HEK293 (cell line): ENCODE measurements around the gene OPA3.

ENCODE experiments used
- CTCF ChIA-PET: fragments of 350-600 bp; formaldehyde crosslinking; extraction: SDS; loops from one replicate; lab custom pipeline; 2021; ENCODE audit warnings: antibody characterized with exemption; lab: Yijun Ruan, JAX
- POLR2A ChIA-PET: fragments of 300-600 bp; formaldehyde crosslinking; extraction: SDS; loops from one replicate; lab custom pipeline; 2020; ENCODE audit warnings: antibody characterized with exemption, inconsistent platforms; lab: Yijun Ruan, JAX
- H3K27ac ChIP-seq: fragments of 200-500 bp; sonication (Bioruptor generic); 2 replicates; pipeline ENCODE4 v1.5.1; 2014; ENCODE audit warnings: low read depth, low read length, control low read depth, inconsistent platforms; ENCODE audit errors: extremely low read depth
- H3K36me3 ChIP-seq, 2 experiments: fragments of 200-500 bp in 1 of 2; sonication (Bioruptor generic) in 1 of 2; 1 replicate in 1 of 2; 2 replicates in 1 of 2; pipeline ENCODE4 v1.5.1; 2014 to 2017; ENCODE audit warnings: inconsistent platforms in 2 of 2, low read length in 2 of 2; ENCODE audit not compliant: control insufficient read depth in 2 of 2, insufficient read depth in 1 of 2
- H3K4me1 ChIP-seq: fragments of 200-500 bp; sonication (Bioruptor generic); 2 replicates; pipeline ENCODE4 v1.5.1; 2014; ENCODE audit warnings: mild to moderate bottlenecking, low read length, inconsistent platforms; ENCODE audit not compliant: control insufficient read depth, insufficient read depth
- H3K4me3 ChIP-seq: 2 replicates; pipeline ENCODE4 v1.5.1; 2011; ENCODE audit warnings: low read depth, mild to moderate bottlenecking, control low read depth, low read length, moderate library complexity
- H3K9me3 ChIP-seq: fragments of 200-500 bp; sonication (Bioruptor generic); 2 replicates; pipeline ENCODE4 v1.5.1; 2014; ENCODE audit warnings: low read depth, low read length, inconsistent platforms; ENCODE audit not compliant: control insufficient read depth, insufficient read depth
- BCL11B ChIP-seq: fragments of 450-650 bp; formaldehyde crosslinking; IDR thresholded peaks from 2 replicates; pipeline ENCODE4 v1.5.1; 2016; ENCODE audit warnings: low read depth, missing biosample characterization, missing genetic modification characterization
- ELK4 ChIP-seq: IDR thresholded peaks from 2 replicates; pipeline ENCODE4 v1.6.1; 2011; ENCODE audit warnings: mild to moderate bottlenecking, low read depth, low read length, borderline replicate concordance
- MYNN ChIP-seq: fragments of 450-650 bp; formaldehyde crosslinking; IDR thresholded peaks from 2 replicates; pipeline ENCODE4 v1.5.1; 2016; ENCODE audit warnings: missing biosample characterization, missing genetic modification characterization, borderline replicate concordance
- REST ChIP-seq: fragments of 450-650 bp; formaldehyde crosslinking; IDR thresholded peaks from 2 replicates; pipeline ENCODE4 v1.5.1; 2016; ENCODE audit warnings: missing biosample characterization, missing genetic modification characterization
- SALL2 ChIP-seq: fragments of 450-650 bp; formaldehyde crosslinking; IDR thresholded peaks from 2 replicates; pipeline ENCODE4 v1.5.0; 2017; ENCODE audit warnings: missing biosample characterization, mild to moderate bottlenecking, missing genetic modification characterization, borderline replicate concordance
- SP3 ChIP-seq: fragments of 450-650 bp; formaldehyde crosslinking; IDR thresholded peaks from 2 replicates; pipeline ENCODE4 v1.5.1; 2016; ENCODE audit warnings: missing biosample characterization, missing genetic modification characterization
- YY2 ChIP-seq: fragments of 450-650 bp; formaldehyde crosslinking; IDR thresholded peaks from 2 replicates; pipeline ENCODE4 v1.5.1; 2016; ENCODE audit warnings: missing biosample characterization, missing genetic modification characterization
- ZBTB10 ChIP-seq: fragments of 450-650 bp; formaldehyde crosslinking; IDR thresholded peaks from 2 replicates; pipeline ENCODE4 v1.5.1; 2016; ENCODE audit warnings: missing biosample characterization, missing genetic modification characterization
- ZFHX2 ChIP-seq: fragments of 450-650 bp; formaldehyde crosslinking; conservative IDR thresholded peaks from 2 replicates; pipeline ENCODE4 v1.5.1; 2016; ENCODE audit warnings: missing biosample characterization, missing genetic modification characterization
- ZFP41 ChIP-seq: fragments of 450-650 bp; formaldehyde crosslinking; IDR thresholded peaks from 2 replicates; pipeline ENCODE4 v1.5.1; 2016; ENCODE audit warnings: missing biosample characterization, missing genetic modification characterization, borderline replicate concordance
- ZIC2 ChIP-seq: fragments of 450-650 bp; formaldehyde crosslinking; IDR thresholded peaks from 2 replicates; pipeline ENCODE4 v1.5.1; 2016; ENCODE audit warnings: missing biosample characterization, missing genetic modification characterization
- ZNF133 ChIP-seq: fragments of 450-650 bp; formaldehyde crosslinking; IDR thresholded peaks from 2 replicates; pipeline ENCODE4 v1.5.1; 2016; ENCODE audit warnings: missing biosample characterization, missing genetic modification characterization
- ZNF2 ChIP-seq: fragments of 450-650 bp; formaldehyde crosslinking; IDR thresholded peaks from 2 replicates; pipeline ENCODE4 v1.5.1; 2016; ENCODE audit warnings: missing biosample characterization, missing genetic modification characterization
- ZNF202 ChIP-seq: fragments of 450-650 bp; formaldehyde crosslinking; IDR thresholded peaks from 2 replicates; pipeline ENCODE4 v1.5.1; 2016; ENCODE audit warnings: missing biosample characterization, missing genetic modification characterization, borderline replicate concordance
- ZNF302 ChIP-seq: fragments of 450-650 bp; formaldehyde crosslinking; IDR thresholded peaks from 2 replicates; pipeline ENCODE4 v1.5.1; 2016; ENCODE audit warnings: missing biosample characterization, missing genetic modification characterization, low read depth
- ZNF398 ChIP-seq: fragments of 450-650 bp; formaldehyde crosslinking; IDR thresholded peaks from 2 replicates; pipeline ENCODE4 v1.5.1; 2017; ENCODE audit warnings: missing biosample characterization, missing genetic modification characterization
- ZNF416 ChIP-seq: fragments of 450-650 bp; formaldehyde crosslinking; IDR thresholded peaks from 2 replicates; pipeline ENCODE4 v1.5.1; 2016; ENCODE audit warnings: missing biosample characterization, missing genetic modification characterization
- ZNF529 ChIP-seq: fragments of 450-650 bp; formaldehyde crosslinking; IDR thresholded peaks from 2 replicates; pipeline ENCODE4 v1.5.1; 2017; ENCODE audit warnings: missing genetic modification characterization, missing biosample characterization; ENCODE audit not compliant: insufficient replicate concordance
- ZNF610 ChIP-seq: fragments of 450-650 bp; formaldehyde crosslinking; IDR thresholded peaks from 2 replicates; pipeline ENCODE4 v1.5.1; 2016; ENCODE audit warnings: missing biosample characterization, missing genetic modification characterization, borderline replicate concordance
- ZNF701 ChIP-seq: fragments of 450-650 bp; formaldehyde crosslinking; IDR thresholded peaks from 2 replicates; pipeline ENCODE4 v1.5.1; 2016; ENCODE audit warnings: missing biosample characterization, missing genetic modification characterization
- ZNF837 ChIP-seq: fragments of 450-650 bp; formaldehyde crosslinking; IDR thresholded peaks from 2 replicates; pipeline ENCODE4 v1.5.1; 2016; ENCODE audit warnings: missing biosample characterization, missing genetic modification characterization
- ZSCAN23 ChIP-seq: fragments of 450-650 bp; formaldehyde crosslinking; IDR thresholded peaks from 2 replicates; pipeline ENCODE4 v1.5.1; 2016; ENCODE audit warnings: missing biosample characterization, missing genetic modification characterization

The OPA3 gene

GRCh38 chr19:45578861-45579260 lies 5.7 kb downstream of the OPA3 start:
- POLR2A ChIA-PET, result no interaction called here

GRCh38 chr19:45577111-45577905 lies 7.3 kb downstream of the OPA3 start:
- Histone ChIP-seq H3K36me3 (peaks cover 0 to 6% of the 10 kb centered on the region in 2 experiments; a peak in 1 of 3 replicates), H3K27ac (no peak overlapping the region), H3K4me3 (no peak overlapping the region)
- CTCF ChIA-PET, result interaction anchor here (0.5 to 1.4 kb wide), 3 partner anchors 19 to 68 kb away, joined by 3 to 7 read pairs (median 4); no protein-coding TSS in a partner anchor
- POLR2A ChIA-PET, result interaction anchor here (0.8 kb wide), 1 partner anchor 53 kb away, joined by 3 read pairs; no protein-coding TSS in a partner anchor
- TF ChIP-seq ZNF302 (tag by site-specific recombination) (no peak), ZBTB10 (tag by site-specific recombination) (no peak), ZNF529 (tag by site-specific recombination) (no peak), ZNF610 (no peak), MYNN (tag by site-specific recombination) (no peak), YY2 (tag by site-specific recombination) (no peak), ZNF701 (tag by site-specific recombination) (no peak), ZFP41 (tag by site-specific recombination) (no peak), SALL2 (tag by site-specific recombination) (no peak), ELK4 (no peak), ZNF398 (tag by site-specific recombination) (no peak), ZNF202 (no peak), ZFHX2 (no peak), ZNF416 (tag by site-specific recombination) (no peak), ZNF2 (tag by site-specific recombination) (no peak), BCL11B (tag by site-specific recombination) (no peak)
- TF ChIP-seq, all 188 proteins: peak for 0
- Histone ChIP-seq H3K4me1 (peaks cover 4% of the 10 kb centered on the region), H3K9me3 (no peaks in the 10 kb centered on the region)

More at GRCh38 chr19:45578861-45579260, 5.7 kb downstream of the OPA3 start:
- Histone ChIP-seq H3K36me3 (peaks cover 0 to 7% of the 10 kb centered on the region in 2 experiments; a peak in 1 of 3 replicates), H3K9me3 (no peaks in the 10 kb centered on the region), H3K27ac (no peak overlapping the region), H3K4me1 (peaks cover 4% of the 10 kb centered on the region), H3K4me3 (no peak overlapping the region)
- TF ChIP-seq ZIC2 (tag by site-specific recombination) (no peak), ZNF416 (tag by site-specific recombination) (no peak), REST (tag by site-specific recombination) (no peak), SP3 (tag by site-specific recombination) (no peak), ZNF837 (no peak), ZNF133 (tag by site-specific recombination) (no peak), ZSCAN23 (tag by site-specific recombination) (no peak)
- CTCF ChIA-PET, result no interaction called here
